ENCODE results near the gene TLR7.

TLR7 gene

DNA sequence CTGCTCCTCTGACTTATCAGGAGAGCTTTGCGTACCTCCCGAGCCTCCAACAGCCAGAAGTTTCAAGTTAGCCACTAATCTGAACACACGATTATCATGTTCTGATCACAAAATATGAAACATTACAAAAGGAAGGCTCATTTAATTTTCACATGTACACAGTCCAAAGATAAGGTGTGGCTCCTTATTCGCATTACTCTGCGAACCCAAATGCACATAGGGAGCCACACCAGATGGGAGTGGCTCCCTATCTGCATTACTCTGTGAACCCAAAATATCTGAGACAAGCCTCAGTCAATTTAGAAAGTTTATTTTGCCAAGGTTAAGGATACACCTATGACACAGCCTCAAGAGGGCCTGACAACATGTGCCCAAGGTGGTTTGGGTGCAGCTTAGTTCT lies 68.0 kb downstream of the TLR7 start:
- FAIRE-seq = no peak

DNA sequence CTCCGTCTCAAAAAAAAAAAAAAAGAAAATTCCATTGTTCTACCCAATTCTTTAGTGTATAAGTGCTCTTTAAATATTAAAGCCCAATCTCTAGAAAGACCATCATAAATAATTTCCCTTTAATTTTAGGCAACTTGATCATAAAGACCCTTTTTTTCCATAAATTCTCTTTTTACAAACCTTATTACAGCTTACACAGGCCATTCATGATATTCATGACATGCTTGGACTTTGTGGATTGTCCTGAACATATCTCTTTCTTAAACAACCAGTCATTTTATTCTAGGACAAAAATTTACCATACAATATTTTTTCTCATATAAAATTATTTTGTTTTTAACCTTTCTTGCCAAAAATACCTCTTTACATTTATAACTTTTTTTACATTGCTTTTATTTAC lies 70.1 kb downstream of the TLR7 start:
- no peak for FAIRE-seq
